Mesothelial cell of epicardium (in vitro differentiated cells): ENCODE measurements around the gene METRN. TPM values are rescaled to one million over a fixed set of nuclear protein-coding genes. Genes with fewer than 3 reads are reported as not detected.
A peak's percentile ranks its signal among the peaks of the same experiment; 100 is the strongest.

ENCODE experiments used
- DNase-seq, 2 experiments: peaks; one replicate each; pipeline ENCODE4 v3.0.0; 2021; ENCODE audit warnings: low spot score in 2 of 2; ENCODE audit not compliant: unreplicated experiment in 2 of 2
- H3K27ac Mint-ChIP-seq: 2 replicates; pipeline ENCODE4 v1.8.0; 2021; ENCODE audit warnings: mixed read lengths
- H3K27me3 Mint-ChIP-seq: 2 replicates; pipeline ENCODE4 v1.8.0; 2021; ENCODE audit warnings: low read depth, mixed read lengths
- H3K36me3 Mint-ChIP-seq: 2 replicates; pipeline ENCODE4 v1.8.0; 2021; ENCODE audit warnings: mixed read lengths
- H3K4me1 Mint-ChIP-seq: 2 replicates; pipeline ENCODE4 v1.8.0; 2021; ENCODE audit warnings: mixed read lengths
- H3K4me3 Mint-ChIP-seq: 2 replicates; pipeline ENCODE4 v1.8.0; 2021; ENCODE audit warnings: mild to moderate bottlenecking, moderate library complexity, mixed read lengths
- H3K9me3 Mint-ChIP-seq: 2 replicates; pipeline ENCODE4 v1.8.0; 2021; ENCODE audit warnings: mixed read lengths
- total RNA-seq: library from RNA; stranded (reverse); gene quantifications from 3 replicates; pipeline ENCODE4 v1.2.1, GENCODE V29; 2021
- TF ChIP-seq, protein P1 (sequence below): fragments of 200-600 bp; sonication (generic); IDR thresholded peaks from one replicate; pipeline ENCODE4 v1.5.0; 2021; ENCODE audit warnings: antibody characterized with exemption; ENCODE audit not compliant: unreplicated experiment

Gene METRN
- total RNA-seq, 1 donor from 2014 or later, result 15.1 TPM

DNA sequence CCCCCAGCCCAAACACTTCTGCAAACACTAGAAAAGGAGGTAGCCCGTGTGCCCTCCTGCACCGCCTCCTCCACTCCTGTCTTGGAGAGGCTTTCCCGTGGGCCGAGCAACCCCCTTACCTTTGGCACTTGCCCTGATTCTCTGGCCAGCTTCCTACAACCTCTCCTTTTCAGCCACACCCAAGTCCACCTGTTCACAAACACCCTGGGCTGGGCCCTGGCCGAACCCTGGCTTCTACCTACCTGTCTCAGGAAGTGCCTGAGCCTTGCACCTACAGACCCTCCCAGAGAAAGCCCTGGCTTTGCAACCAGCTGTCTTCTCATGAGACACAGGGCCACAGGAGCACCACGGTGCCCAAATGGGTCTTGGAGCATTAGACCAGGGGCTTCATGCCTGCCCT lies 4.0 kb downstream of the METRN start:
- TF ChIP-seq, protein P1, sequence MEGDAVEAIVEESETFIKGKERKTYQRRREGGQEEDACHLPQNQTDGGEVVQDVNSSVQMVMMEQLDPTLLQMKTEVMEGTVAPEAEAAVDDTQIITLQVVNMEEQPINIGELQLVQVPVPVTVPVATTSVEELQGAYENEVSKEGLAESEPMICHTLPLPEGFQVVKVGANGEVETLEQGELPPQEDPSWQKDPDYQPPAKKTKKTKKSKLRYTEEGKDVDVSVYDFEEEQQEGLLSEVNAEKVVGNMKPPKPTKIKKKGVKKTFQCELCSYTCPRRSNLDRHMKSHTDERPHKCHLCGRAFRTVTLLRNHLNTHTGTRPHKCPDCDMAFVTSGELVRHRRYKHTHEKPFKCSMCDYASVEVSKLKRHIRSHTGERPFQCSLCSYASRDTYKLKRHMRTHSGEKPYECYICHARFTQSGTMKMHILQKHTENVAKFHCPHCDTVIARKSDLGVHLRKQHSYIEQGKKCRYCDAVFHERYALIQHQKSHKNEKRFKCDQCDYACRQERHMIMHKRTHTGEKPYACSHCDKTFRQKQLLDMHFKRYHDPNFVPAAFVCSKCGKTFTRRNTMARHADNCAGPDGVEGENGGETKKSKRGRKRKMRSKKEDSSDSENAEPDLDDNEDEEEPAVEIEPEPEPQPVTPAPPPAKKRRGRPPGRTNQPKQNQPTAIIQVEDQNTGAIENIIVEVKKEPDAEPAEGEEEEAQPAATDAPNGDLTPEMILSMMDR, result no peak
- Mint-ChIP-seq H3K27me3 (peaks cover 22% of the 10 kb centered on the region), H3K4me1 (peaks cover 13% of the 10 kb centered on the region), H3K4me3 (no peak overlapping the region), H3K9me3 (no peaks in the 10 kb centered on the region), H3K27ac (no peak overlapping the region), H3K36me3 (no peaks in the 10 kb centered on the region)
- no peak for DNase-seq

DNA sequence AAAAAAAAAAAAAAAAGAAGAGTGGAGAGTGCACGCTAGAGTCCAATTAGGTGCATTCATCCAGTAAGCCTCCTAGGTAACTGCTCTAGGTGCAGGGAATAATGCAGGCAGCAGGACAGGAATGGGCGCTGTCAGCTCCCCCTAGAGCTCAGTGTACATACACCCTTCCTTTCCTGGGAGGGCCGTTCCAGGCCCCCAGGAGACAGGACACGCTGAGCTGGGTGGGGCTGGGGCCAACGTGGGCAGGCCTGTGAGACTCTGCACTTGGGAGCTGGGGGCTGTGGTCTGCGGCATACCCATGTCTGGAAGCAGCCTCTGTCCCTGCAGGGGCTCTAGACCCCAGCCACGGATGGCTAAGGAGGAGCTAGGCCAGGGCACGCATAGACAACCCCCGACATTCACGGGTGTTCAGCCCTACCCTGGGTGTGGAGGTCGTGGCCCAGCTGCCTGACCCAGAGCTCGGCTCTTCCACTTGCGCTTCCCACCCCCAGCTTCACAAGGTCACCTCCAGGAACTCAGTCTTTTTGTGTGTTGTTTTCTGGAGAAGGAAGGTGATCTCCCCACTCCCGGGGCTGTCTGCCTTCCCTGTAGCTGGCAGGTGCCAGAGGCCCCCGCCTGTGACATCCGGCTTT lies 5.0 kb downstream of the METRN start:
- H3K4me1 Mint-ChIP-seq, result peaks cover 13% of the 10 kb centered on the region
- H3K36me3 Mint-ChIP-seq, result no peaks in the 10 kb centered on the region
- peak overlapping the region; percentile 77 for H3K4me3 Mint-ChIP-seq
- H3K27ac Mint-ChIP-seq, result peak overlapping the region; percentile 92
- no peaks in the 10 kb centered on the region for H3K9me3 Mint-ChIP-seq
- TF ChIP-seq, protein P1, result no peak
- peaks cover 14% of the 10 kb centered on the region for H3K27me3 Mint-ChIP-seq
- no peak for DNase-seq

DNA sequence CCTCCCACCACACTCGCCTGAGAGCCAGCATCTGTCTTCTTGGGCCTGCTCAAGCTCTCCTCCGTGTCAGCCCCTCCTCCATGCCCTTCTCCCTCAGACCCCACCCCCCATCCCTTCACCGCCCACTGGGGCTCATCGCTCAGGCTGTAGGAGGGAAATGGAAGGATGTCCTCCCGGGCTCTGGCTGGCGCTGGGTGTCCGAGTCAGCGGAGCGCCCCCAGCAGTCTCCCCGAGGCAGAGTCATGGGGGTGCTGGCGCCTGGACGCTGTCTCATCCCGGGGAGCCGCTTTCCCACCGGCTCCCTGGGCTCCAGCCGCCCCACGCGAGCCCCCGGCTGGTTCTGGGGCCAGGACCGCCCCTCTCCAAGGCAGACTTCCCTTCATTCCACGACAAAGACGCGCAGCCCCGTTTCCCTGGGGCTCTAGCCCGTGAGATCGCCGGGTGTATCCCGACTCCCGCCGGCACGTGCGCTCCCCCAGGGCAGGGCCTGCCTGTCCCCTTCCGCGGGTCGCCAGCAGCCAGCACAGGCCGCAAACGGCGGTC lies 5.6 kb downstream of the METRN start:
- Mint-ChIP-seq H3K4me3 (peak overlapping the region; percentile 77), H3K27ac (peak overlapping the region; percentile 92), H3K36me3 (no peaks in the 10 kb centered on the region), H3K9me3 (no peaks in the 10 kb centered on the region), H3K27me3 (peaks cover 19% of the 10 kb centered on the region), H3K4me1 (peaks cover 13% of the 10 kb centered on the region)
- no peak for DNase-seq
- TF ChIP-seq, protein P1, result no peak

DNA sequence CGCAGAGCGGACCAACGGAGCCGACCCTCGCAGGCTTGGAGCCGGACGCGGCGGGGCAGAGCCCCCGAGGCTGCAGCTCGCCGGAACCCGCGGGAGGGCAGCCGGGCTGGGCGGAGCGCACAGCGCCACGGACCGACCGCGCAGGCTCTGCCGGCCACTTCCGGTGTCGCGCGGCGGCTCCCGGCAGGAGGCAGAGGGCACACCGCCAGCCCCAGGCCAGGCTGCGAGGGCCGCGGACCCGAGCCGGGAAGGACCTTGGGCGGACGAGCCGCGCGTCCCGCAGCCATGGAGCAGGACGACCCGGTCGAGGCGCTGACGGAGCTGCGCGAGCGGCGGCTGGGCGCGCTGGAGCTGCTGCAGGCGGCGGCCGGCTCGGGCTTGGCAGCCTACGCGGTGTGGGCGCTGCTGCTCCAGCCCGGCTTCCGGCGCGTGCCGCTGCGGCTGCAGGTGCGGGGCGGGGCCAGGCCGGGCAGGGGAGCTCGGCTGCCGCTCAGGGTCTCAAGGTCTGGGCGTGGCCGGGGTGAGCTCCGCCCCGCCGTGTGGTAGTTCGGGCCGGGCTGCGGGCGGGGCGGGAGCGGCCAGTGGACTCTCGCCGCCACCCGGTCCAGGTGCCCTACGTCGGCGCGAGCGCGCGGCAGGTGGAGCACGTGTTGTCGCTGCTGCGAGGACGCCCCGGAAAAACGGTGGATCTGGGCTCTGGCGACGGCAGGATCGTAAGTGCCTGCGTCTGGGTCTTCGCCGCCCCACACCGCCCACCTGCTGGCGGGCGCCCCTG lies 6.3 kb downstream of the METRN start, which contains the start of gene ANTKMT:
Gene ANTKMT, plus strand, starts transcription at position 157 of the 775 bp plus-strand sequence. Its CDS starts 129 bp downstream, at position 286.
- no peaks in the 10 kb centered on the region for H3K36me3 Mint-ChIP-seq
- H3K4me1 Mint-ChIP-seq, result peaks cover 10% of the 10 kb centered on the region
- peaks cover 21% of the 10 kb centered on the region for H3K27me3 Mint-ChIP-seq
- peak; percentile 80 to 84 for DNase-seq
- no peaks in the 10 kb centered on the region for H3K9me3 Mint-ChIP-seq
- TF ChIP-seq, protein P1, result no peak
- peak within 1 kb of the TSS; percentile 77 for H3K4me3 Mint-ChIP-seq
- H3K27ac Mint-ChIP-seq, result peak within 1 kb of the TSS; percentile 92

DNA sequence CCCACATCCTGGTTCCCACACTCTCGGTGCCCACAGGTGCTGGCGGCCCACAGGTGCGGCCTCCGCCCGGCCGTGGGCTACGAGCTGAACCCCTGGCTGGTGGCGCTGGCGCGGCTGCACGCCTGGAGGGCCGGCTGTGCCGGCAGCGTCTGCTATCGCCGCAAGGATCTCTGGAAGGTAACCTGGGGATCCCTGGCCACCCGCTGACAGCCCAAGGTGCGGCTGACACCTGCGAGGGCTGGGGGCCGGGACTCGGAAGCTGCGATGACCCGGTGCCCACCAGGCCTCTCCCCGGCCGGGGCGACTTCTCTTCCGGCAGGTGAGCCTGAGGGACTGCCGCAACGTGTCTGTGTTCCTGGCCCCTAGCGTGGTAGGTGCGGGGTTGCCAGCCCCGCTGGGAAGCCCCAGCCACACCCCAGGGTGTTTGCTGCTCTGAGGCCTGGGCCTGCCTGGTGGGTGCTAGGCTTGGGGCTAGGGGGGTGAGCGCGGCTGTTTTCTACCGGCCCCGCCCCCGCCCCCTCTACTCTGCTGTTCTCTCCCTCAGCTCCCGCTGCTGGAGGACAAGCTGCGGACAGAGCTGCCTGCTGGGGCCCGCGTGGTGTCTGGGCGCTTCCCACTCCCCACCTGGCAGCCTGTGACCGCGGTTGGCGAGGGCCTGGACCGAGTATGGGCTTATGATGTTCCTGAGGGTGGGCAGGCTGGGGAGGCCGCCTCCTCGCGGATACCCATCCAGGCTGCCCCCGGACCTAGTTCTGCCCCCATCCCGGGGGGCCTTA lies 7.0 kb downstream of the METRN start:
- Mint-ChIP-seq H3K4me1 (peaks cover 10% of the 10 kb centered on the region), H3K9me3 (no peaks in the 10 kb centered on the region), H3K27ac (no peak overlapping the region), H3K36me3 (no peaks in the 10 kb centered on the region), H3K4me3 (peak overlapping the region; percentile 40), H3K27me3 (peaks cover 18% of the 10 kb centered on the region)
- DNase-seq, result no peak
- TF ChIP-seq, protein P1, result no peak
